ENCODE results near the gene WDR35. TPM values are rescaled to one million over a fixed set of nuclear protein-coding genes. Genes with fewer than 3 reads are reported as not detected.
"Not testable (repeated sequence)": the region's sequence is repeated elsewhere in the genome, so short reads cannot be mapped to it uniquely, and the experiment has no call there.

Gene WDR35
- total RNA-seq, 1 donor from 2014 or later: 8.7 TPM

GRCh38 chr2:19894134-19894792 is 95.6 kb downstream of the WDR35 start:
- Histone ChIP-seq H3K27me3 (ENCODE audit: control insufficient read depth, insufficient read depth, low read length) (no peaks in the 10 kb centered on the region), H3K4me3 (ENCODE audit: low read depth, low read length) (no peak overlapping the region), H3K36me3 (ENCODE audit: control insufficient read depth, insufficient read depth, low read length) (no peaks in the 10 kb centered on the region)
- no peak for DNase-seq (ENCODE audit: low read depth)
- TF ChIP-seq CTCF (IDR thresholded peaks at IDR 0.05; ENCODE audit: insufficient read depth, low read length, severe bottlenecking): no peak
- no peak for FAIRE-seq

- TF ChIP-seq CTCF (IDR thresholded peaks at IDR 0.05; ENCODE audit: insufficient read depth, low read length, severe bottlenecking): no peak
- no peaks in the 10 kb centered on the region for H3K27me3 ChIP-seq (ENCODE audit: control insufficient read depth, insufficient read depth, low read length)
- no peak overlapping the region for H3K4me3 ChIP-seq (ENCODE audit: low read depth, low read length)
- FAIRE-seq (no peak), DNase-seq (ENCODE audit: low read depth) (no peak)
- H3K36me3 ChIP-seq (ENCODE audit: control insufficient read depth, insufficient read depth, low read length): no peaks in the 10 kb centered on the region
Measured at GRCh38 chr2:19893520-19894133, 96.3 kb downstream of the WDR35 start.

- not testable (repeated sequence) for FAIRE-seq; H3K4me3 ChIP-seq (ENCODE audit: low read depth, low read length); H3K36me3 ChIP-seq (ENCODE audit: control insufficient read depth, insufficient read depth, low read length); DNase-seq (ENCODE audit: low read depth); H3K27me3 ChIP-seq (ENCODE audit: control insufficient read depth, insufficient read depth, low read length)
Measured at GRCh38 chr2:19891971-19892370, 97.9 kb downstream of the WDR35 start.

GRCh38 chr2:19890104-19890503 is 99.8 kb downstream of the WDR35 start:
- no peak for TF ChIP-seq CTCF (IDR thresholded peaks at IDR 0.05; ENCODE audit: insufficient read depth, low read length, severe bottlenecking)
- no peak for FAIRE-seq
- H3K4me3 ChIP-seq (ENCODE audit: low read depth, low read length): no peak overlapping the region
- no peaks in the 10 kb centered on the region for H3K36me3 ChIP-seq (ENCODE audit: control insufficient read depth, insufficient read depth, low read length)
- H3K27me3 ChIP-seq (ENCODE audit: control insufficient read depth, insufficient read depth, low read length): no peaks in the 10 kb centered on the region
- DNase-seq (ENCODE audit: low read depth): no peak

GRCh38 chr2:19888831-19889230 is 101.1 kb downstream of the WDR35 start:
- DNase-seq (ENCODE audit: low read depth) (no peak), FAIRE-seq (no peak)
- Histone ChIP-seq H3K4me3 (ENCODE audit: low read depth, low read length) (no peak overlapping the region), H3K36me3 (ENCODE audit: control insufficient read depth, insufficient read depth, low read length) (no peaks in the 10 kb centered on the region), H3K27me3 (ENCODE audit: control insufficient read depth, insufficient read depth, low read length) (no peaks in the 10 kb centered on the region)
- TF ChIP-seq CTCF (IDR thresholded peaks at IDR 0.05; ENCODE audit: insufficient read depth, low read length, severe bottlenecking): no peak

GRCh38 chr2:19887510-19887909 is 102.4 kb downstream of the WDR35 start:
- no peaks in the 10 kb centered on the region for H3K27me3 ChIP-seq (ENCODE audit: control insufficient read depth, insufficient read depth, low read length)
- FAIRE-seq: no peak
- H3K36me3 ChIP-seq (ENCODE audit: control insufficient read depth, insufficient read depth, low read length): no peaks in the 10 kb centered on the region
- no peak overlapping the region for H3K4me3 ChIP-seq (ENCODE audit: low read depth, low read length)
- DNase-seq (ENCODE audit: low read depth): no peak
- no peak for TF ChIP-seq CTCF (IDR thresholded peaks at IDR 0.05; ENCODE audit: insufficient read depth, low read length, severe bottlenecking)

All from bronchial epithelial cell (primary cell).